K562 (cell line): Measurements from ENCODE around the gene GPR32. TPM values are rescaled to one million over a fixed set of nuclear protein-coding genes. Genes with fewer than 3 reads are reported as not detected.

Source experiments
- FIP1L1 ChIP-seq: fragments of 200-400 bp; formaldehyde crosslinking; IDR thresholded peaks from 2 replicates; pipeline ENCODE4 v1.6.1; 2018; ENCODE audit warnings: mild to moderate bottlenecking, low read depth, low read length; ENCODE audit not compliant: poor library complexity, severe bottlenecking
- MTA3 ChIP-seq: fragments of 450-650 bp; formaldehyde crosslinking; IDR thresholded peaks from 2 replicates; pipeline ENCODE4 v1.6.1; 2017; ENCODE audit warnings: mild to moderate bottlenecking, borderline replicate concordance
- PML ChIP-seq: IDR thresholded peaks from 2 replicates; pipeline ENCODE4 v1.6.1; 2012; ENCODE audit warnings: low read length, inconsistent platforms
- POLR2A ChIP-seq: fragments of 450-650 bp; conservative IDR thresholded peaks from 2 replicates; pipeline ENCODE4 v1.6.1; 2016
- POLR2AphosphoS2 ChIP-seq: IDR thresholded peaks from 2 replicates; pipeline ENCODE4 v1.6.1; 2012; ENCODE audit warnings: low read length, improper control_type of control experiment
- RBFOX2 ChIP-seq: fragments of 200-400 bp; formaldehyde crosslinking; IDR thresholded peaks from 2 replicates; pipeline ENCODE4 v1.6.1; 2017; ENCODE audit warnings: low read depth, mild to moderate bottlenecking, low read length, moderate library complexity
- RUNX1 ChIP-seq: sonication (generic); IDR thresholded peaks from 2 replicates; pipeline ENCODE4 v1.6.1; 2016; ENCODE audit warnings: antibody characterized with exemption, low read depth
- SP2 ChIP-seq: IDR thresholded peaks from 2 replicates; pipeline ENCODE4 v1.6.1; 2011; ENCODE audit warnings: mild to moderate bottlenecking, low read depth, low read length, moderate library complexity; ENCODE audit not compliant: poor library complexity, severe bottlenecking; ENCODE audit errors: extremely low read depth
- SUPT5H ChIP-seq: fragments of 450-650 bp; IDR thresholded peaks from 2 replicates; pipeline ENCODE4 v1.6.1; 2016
- TRIM28 ChIP-seq: fragments of 450-650 bp; IDR thresholded peaks from 2 replicates; pipeline ENCODE4 v1.6.1; 2017
- YY1 ChIP-seq, 3 experiments: IDR thresholded peaks; 2 replicates each; pipeline ENCODE4 v1.6.1; 2011; ENCODE audit warnings: low read length in 2 of 3, mild to moderate bottlenecking in 2 of 3, moderate library complexity in 2 of 3, borderline replicate concordance in 1 of 3, control low read depth in 1 of 3, low read depth in 1 of 3; ENCODE audit not compliant: insufficient read depth in 3 of 3, insufficient replicate concordance in 2 of 3, control insufficient read depth in 1 of 3, insufficient read length in 1 of 3; ENCODE audit errors: extremely low read depth in 1 of 3
- ZNF263 ChIP-seq: sonication (generic); formaldehyde crosslinking; IDR thresholded peaks from 2 replicates; pipeline ENCODE4 v1.8.0; 2022; ENCODE audit warnings: mild to moderate bottlenecking, missing genetic modification reagents, borderline replicate concordance
- polyA plus RNA-seq, 8 experiments: library from polyadenylated mRNA; depleted of rRNA in 4 of 8; stranded (reverse) in 5 of 8; unstranded in 3 of 8; fragments of >200 nt; fragmentation: Nextera tagmentation in 2 of 8; fragmentation: Illumina TruSeq in 1 of 8; extraction: Ambion mirVana in 2 of 8; extraction: Trizol in 1 of 8; gene quantifications; 2 replicates each; pipeline versions ENCODE4 v1.2.1 to v1.2.3, GENCODE V29; 2011 to 2014; ENCODE audit warnings: inconsistent platforms in 1 of 8, missing spikeins in 1 of 8
- total RNA-seq, 7 experiments: library from RNA; depleted of rRNA in 6 of 7; stranded (reverse); fragments of >200 nt in 6 of 7; fragmentation: Illumina TruSeq in 2 of 7; extraction: Trizol in 2 of 7; gene quantifications; 2 replicates each; pipeline versions ENCODE4 v1.2.1 to v1.2.3, GENCODE V29; 2011 to 2021; ENCODE audit warnings: low replicate concordance in 1 of 7
- TF ChIP-seq, protein P1 (sequence below): fragments of 450-650 bp; formaldehyde crosslinking; IDR thresholded peaks from 2 replicates; pipeline ENCODE4 v1.4.0; 2020; ENCODE audit warnings: mild to moderate bottlenecking, moderate library complexity
- TF ChIP-seq, protein P2 (sequence below): sonication (generic); formaldehyde crosslinking; IDR thresholded peaks from 2 replicates; pipeline ENCODE4 v1.8.0; 2022; ENCODE audit warnings: mild to moderate bottlenecking, missing genetic modification reagents
- TF ChIP-seq, protein P3 (sequence below): sonication (generic); formaldehyde crosslinking; IDR thresholded peaks from 2 replicates; pipeline ENCODE4 v1.8.1; 2023; ENCODE audit warnings: mild to moderate bottlenecking, missing genetic modification reagents
- TF ChIP-seq, protein P4 (sequence below): fragments of 450-650 bp; IDR thresholded peaks from 2 replicates; pipeline ENCODE4 v1.6.1; 2016; ENCODE audit warnings: low read depth, mild to moderate bottlenecking, moderate library complexity
- TF ChIP-seq, protein P5 (sequence below): fragments of 450-650 bp; IDR thresholded peaks from 2 replicates; pipeline ENCODE4 v1.6.1; 2016
- TF ChIP-seq, protein P6 (sequence below): fragments of 450-650 bp; formaldehyde crosslinking; IDR thresholded peaks from 2 replicates; pipeline ENCODE4 v1.4.0; 2022; ENCODE audit warnings: missing genetic modification characterization

GPR32 gene
- total and polyA plus RNA-seq, 9 of the 15 experiments (the other 6 are each of a cell fraction or from before 2014, with no cell fraction given) = not detected

DNA sequence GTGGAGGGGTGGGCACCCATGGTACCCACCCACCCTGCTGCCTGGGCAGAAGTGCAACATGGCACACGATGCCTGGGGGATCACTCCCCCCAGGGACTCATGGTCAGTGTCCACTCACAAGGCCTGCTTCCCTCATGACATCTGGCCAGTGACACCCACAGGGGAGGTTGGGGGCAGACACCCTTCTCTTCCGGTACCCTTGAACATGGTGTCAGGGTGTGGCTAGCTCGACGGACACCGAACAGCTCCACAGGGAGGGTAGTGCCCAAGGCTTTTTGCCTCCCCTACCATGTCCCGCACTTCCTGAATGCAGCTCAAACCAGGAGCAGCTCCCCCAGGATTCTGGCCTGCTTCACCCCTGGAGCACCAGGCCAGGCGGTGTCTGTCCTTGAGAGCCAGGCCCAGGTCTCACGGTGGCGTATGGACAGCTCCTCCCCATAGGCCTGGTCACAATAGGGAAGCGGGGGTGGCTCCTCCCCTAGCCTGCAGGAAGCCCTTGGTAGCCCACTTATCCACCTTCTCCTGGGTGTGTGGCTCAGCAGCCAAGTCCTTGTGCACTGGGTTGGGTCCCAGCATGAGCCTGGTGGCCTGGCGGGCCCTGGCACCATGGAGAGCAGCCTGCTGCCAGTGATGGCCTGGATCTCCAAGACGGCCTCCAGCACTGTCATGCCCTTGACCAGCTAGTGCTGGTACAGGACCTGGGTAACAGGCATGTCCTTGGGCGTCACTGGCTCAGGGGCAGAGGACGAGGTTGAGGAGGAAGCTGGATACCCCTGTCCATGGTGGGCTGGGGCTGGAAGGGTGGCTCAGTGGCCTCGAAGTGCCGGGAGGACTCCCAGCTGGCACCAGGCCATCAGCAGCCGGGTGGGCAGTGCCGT lies 27.8 kb downstream of the GPR32 start (continued):
- TF ChIP-seq, protein P1, sequence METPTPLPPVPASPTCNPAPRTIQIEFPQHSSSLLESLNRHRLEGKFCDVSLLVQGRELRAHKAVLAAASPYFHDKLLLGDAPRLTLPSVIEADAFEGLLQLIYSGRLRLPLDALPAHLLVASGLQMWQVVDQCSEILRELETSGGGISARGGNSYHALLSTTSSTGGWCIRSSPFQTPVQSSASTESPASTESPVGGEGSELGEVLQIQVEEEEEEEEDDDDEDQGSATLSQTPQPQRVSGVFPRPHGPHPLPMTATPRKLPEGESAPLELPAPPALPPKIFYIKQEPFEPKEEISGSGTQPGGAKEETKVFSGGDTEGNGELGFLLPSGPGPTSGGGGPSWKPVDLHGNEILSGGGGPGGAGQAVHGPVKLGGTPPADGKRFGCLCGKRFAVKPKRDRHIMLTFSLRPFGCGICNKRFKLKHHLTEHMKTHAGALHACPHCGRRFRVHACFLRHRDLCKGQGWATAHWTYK (CRISPR knock-in tag) = no peak
- TF ChIP-seq, protein P2, sequence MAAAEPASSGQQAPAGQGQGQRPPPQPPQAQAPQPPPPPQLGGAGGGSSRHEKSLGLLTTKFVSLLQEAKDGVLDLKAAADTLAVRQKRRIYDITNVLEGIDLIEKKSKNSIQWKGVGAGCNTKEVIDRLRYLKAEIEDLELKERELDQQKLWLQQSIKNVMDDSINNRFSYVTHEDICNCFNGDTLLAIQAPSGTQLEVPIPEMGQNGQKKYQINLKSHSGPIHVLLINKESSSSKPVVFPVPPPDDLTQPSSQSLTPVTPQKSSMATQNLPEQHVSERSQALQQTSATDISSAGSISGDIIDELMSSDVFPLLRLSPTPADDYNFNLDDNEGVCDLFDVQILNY (CRISPR knock-in tag) = 0 out of 2 replicates have a peak, but pooled peaks have one; percentile 30
- TF ChIP-seq TRIM28 (no peak), RBFOX2 (peak; percentile 73), ZNF263 (peak; percentile 68; the same call in 1 of the 2 replicates), POLR2AphosphoS2 (peak; percentile 35; the same call in 1 of the 2 replicates), SP2 (no peak), POLR2A (peak; percentile 45), RUNX1 (no peak), YY1 (IDR thresholded peaks at IDR 0.05; ENCODE audit: borderline replicate concordance in 1 of 3, control insufficient read depth in 1 of 3, extremely low read depth in 1 of 3, insufficient read depth in 3 of 3, insufficient read length in 1 of 3, insufficient replicate concordance in 2 of 3, low read depth in 1 of 3, low read length in 2 of 3) (peak in 1 of 3 experiments; percentile 7), MTA3 (peak; percentile 49; the same call in 1 of the 2 replicates), PML (peak; percentile 17; the same call in 1 of the 2 replicates), FIP1L1 (peak; percentile 22), SUPT5H (peak; percentile 28)
- TF ChIP-seq, protein P3, sequence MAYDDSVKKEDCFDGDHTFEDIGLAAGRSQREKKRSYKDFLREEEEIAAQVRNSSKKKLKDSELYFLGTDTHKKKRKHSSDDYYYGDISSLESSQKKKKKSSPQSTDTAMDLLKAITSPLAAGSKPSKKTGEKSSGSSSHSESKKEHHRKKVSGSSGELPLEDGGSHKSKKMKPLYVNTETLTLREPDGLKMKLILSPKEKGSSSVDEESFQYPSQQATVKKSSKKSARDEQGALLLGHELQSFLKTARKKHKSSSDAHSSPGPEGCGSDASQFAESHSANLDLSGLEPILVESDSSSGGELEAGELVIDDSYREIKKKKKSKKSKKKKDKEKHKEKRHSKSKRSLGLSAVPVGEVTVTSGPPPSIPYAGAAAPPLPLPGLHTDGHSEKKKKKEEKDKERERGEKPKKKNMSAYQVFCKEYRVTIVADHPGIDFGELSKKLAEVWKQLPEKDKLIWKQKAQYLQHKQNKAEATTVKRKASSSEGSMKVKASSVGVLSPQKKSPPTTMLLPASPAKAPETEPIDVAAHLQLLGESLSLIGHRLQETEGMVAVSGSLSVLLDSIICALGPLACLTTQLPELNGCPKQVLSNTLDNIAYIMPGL (CRISPR knock-in tag) = no peak
- TF ChIP-seq, protein P4, sequence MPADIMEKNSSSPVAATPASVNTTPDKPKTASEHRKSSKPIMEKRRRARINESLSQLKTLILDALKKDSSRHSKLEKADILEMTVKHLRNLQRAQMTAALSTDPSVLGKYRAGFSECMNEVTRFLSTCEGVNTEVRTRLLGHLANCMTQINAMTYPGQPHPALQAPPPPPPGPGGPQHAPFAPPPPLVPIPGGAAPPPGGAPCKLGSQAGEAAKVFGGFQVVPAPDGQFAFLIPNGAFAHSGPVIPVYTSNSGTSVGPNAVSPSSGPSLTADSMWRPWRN = no peak
- TF ChIP-seq, protein P5, sequence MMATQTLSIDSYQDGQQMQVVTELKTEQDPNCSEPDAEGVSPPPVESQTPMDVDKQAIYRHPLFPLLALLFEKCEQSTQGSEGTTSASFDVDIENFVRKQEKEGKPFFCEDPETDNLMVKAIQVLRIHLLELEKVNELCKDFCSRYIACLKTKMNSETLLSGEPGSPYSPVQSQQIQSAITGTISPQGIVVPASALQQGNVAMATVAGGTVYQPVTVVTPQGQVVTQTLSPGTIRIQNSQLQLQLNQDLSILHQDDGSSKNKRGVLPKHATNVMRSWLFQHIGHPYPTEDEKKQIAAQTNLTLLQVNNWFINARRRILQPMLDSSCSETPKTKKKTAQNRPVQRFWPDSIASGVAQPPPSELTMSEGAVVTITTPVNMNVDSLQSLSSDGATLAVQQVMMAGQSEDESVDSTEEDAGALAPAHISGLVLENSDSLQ = no peak
- TF ChIP-seq, protein P6, sequence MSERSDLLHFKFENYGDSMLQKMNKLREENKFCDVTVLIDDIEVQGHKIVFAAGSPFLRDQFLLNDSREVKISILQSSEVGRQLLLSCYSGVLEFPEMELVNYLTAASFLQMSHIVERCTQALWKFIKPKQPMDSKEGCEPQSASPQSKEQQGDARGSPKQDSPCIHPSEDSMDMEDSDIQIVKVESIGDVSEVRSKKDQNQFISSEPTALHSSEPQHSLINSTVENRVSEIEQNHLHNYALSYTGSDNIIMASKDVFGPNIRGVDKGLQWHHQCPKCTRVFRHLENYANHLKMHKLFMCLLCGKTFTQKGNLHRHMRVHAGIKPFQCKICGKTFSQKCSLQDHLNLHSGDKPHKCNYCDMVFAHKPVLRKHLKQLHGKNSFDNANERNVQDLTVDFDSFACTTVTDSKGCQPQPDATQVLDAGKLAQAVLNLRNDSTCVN (CRISPR knock-in tag) = no peak
